Ishikawa (cell line): ENCODE data around the gene MIAT.
A peak's percentile ranks its signal among the peaks of the same experiment; 100 is the strongest.

Experiments
- CEBPB ChIP-seq: IDR thresholded peaks from 2 replicates; pipeline ENCODE4 v1.6.1; 2012
- CREB1 ChIP-seq: IDR thresholded peaks from 2 replicates; pipeline ENCODE4 v1.6.1; 2012; ENCODE audit warnings: low read depth
- EGR1 ChIP-seq: IDR thresholded peaks from 2 replicates; pipeline ENCODE4 v1.6.1; 2012
- EP300 ChIP-seq: IDR thresholded peaks from 2 replicates; pipeline ENCODE4 v1.6.1; 2012; ENCODE audit warnings: borderline replicate concordance
- FOXM1 ChIP-seq: IDR thresholded peaks from 2 replicates; pipeline ENCODE4 v1.6.1; 2012; ENCODE audit warnings: low read depth, borderline replicate concordance
- NFIC ChIP-seq: IDR thresholded peaks from 2 replicates; pipeline ENCODE4 v1.6.1; 2012
- RAD21 ChIP-seq: IDR thresholded peaks from 2 replicates; pipeline ENCODE4 v1.6.1; 2012; ENCODE audit warnings: low read depth
- REST ChIP-seq: IDR thresholded peaks from 2 replicates; pipeline ENCODE4 v1.6.1; 2012; ENCODE audit warnings: low read depth, mild to moderate bottlenecking
- TAF1 ChIP-seq: IDR thresholded peaks from 2 replicates; pipeline ENCODE4 v1.6.1; 2012; ENCODE audit warnings: low read depth, mild to moderate bottlenecking
- TCF12 ChIP-seq: IDR thresholded peaks from 2 replicates; pipeline ENCODE4 v1.6.1; 2012; ENCODE audit warnings: low read depth
- TEAD4 ChIP-seq: IDR thresholded peaks from 2 replicates; pipeline ENCODE4 v1.6.1; 2012
- YY1 ChIP-seq: IDR thresholded peaks from 2 replicates; pipeline ENCODE4 v1.6.1; 2012; ENCODE audit warnings: low read depth
- ZBTB7A ChIP-seq: IDR thresholded peaks from 2 replicates; pipeline ENCODE4 v1.6.1; 2012; ENCODE audit warnings: low read depth
- TF ChIP-seq, protein P1 (sequence below): IDR thresholded peaks from 2 replicates; pipeline ENCODE4 v1.6.1; 2012
- TF ChIP-seq, protein P2 (sequence below): IDR thresholded peaks from 2 replicates; pipeline ENCODE4 v1.6.1; 2012

The MIAT gene

GRCh38 chr22:26672060-26672471, 14.7 kb downstream of the MIAT start:
- TF ChIP-seq CEBPB = no peak
- no peak for TF ChIP-seq RAD21
- TF ChIP-seq EGR1 = no peak
- TF ChIP-seq, protein P1, sequence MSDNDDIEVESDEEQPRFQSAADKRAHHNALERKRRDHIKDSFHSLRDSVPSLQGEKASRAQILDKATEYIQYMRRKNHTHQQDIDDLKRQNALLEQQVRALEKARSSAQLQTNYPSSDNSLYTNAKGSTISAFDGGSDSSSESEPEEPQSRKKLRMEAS = no peak
- no peak for TF ChIP-seq TEAD4
- TF ChIP-seq TCF12 = no peak
- TF ChIP-seq, protein P2, sequence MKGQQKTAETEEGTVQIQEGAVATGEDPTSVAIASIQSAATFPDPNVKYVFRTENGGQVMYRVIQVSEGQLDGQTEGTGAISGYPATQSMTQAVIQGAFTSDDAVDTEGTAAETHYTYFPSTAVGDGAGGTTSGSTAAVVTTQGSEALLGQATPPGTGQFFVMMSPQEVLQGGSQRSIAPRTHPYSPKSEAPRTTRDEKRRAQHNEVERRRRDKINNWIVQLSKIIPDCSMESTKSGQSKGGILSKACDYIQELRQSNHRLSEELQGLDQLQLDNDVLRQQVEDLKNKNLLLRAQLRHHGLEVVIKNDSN = no peak
- TF ChIP-seq TAF1 = no peak
- TF ChIP-seq REST = no peak
- TF ChIP-seq CREB1 = no peak
- no peak for TF ChIP-seq EP300
- TF ChIP-seq ZBTB7A = no peak
- no peak for TF ChIP-seq FOXM1
- no peak for TF ChIP-seq YY1
- no peak for TF ChIP-seq NFIC

GRCh38 chr22:26672590-26673468, 15.4 kb downstream of the MIAT start:
- TF ChIP-seq RAD21 = no peak
- peak; percentile 17; the same call in 1 of the 2 replicates for TF ChIP-seq YY1
- TF ChIP-seq, protein P2 = peak; percentile 71

- no peak for TF ChIP-seq RAD21
- TF ChIP-seq EP300 = no peak
- TF ChIP-seq, protein P1 = no peak
- TF ChIP-seq REST = no peak
- no peak for TF ChIP-seq TEAD4
- no peak for TF ChIP-seq NFIC
Measured at GRCh38 chr22:26673486-26673885, 16.1 kb downstream of the MIAT start.

DNA sequence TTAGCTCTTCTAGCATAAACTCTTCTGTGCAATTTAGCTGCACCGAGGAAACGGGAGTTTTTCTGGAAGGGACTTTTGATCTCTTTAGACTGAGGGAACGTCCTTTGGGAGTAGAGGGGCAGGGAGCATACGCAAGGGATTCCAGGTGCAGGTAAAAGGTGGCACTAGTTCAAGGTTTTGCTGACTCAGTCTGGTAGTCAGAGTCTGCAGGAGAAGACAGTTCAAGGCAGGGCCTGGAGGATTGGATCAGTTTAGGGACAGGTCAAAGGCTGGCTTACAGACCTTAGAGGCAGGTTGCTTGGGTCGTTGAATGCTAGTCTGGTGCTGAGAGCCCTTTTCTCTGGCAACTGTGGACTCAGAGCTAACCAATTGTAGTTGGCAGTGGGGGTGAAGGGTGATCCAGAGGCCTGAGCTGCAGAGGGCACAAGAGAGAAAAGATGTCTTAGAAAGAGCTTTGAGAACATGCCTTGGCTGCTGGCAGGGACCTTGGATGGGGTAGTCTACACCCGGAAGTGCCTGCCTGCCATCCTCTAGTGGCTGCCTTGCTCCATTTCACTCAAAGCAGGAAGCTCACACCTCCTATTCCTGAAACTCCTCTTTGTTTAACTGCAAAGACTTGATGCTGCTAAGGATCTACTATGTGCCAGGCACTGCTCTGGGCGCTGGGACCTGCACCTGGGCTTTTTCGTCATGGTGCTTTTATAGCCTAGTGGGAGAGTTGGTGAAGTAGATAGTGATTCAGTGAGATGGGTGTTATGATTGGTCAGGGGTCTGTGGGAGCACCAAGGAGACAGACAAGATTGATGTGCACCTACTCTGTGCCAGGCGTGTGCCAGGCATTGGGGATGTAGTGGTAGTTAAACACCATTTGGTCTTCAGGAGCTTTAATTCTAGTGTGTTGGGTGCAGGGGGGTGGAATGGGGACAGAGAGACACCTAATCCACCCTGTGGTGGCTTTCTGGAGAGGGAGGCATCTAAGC, 17.1 kb downstream of the MIAT start:
- TF ChIP-seq TEAD4 (no peak), CREB1 (no peak), FOXM1 (no peak), ZBTB7A (no peak), EGR1 (no peak), EP300 (no peak), NFIC (no peak), TCF12 (no peak)

DNA sequence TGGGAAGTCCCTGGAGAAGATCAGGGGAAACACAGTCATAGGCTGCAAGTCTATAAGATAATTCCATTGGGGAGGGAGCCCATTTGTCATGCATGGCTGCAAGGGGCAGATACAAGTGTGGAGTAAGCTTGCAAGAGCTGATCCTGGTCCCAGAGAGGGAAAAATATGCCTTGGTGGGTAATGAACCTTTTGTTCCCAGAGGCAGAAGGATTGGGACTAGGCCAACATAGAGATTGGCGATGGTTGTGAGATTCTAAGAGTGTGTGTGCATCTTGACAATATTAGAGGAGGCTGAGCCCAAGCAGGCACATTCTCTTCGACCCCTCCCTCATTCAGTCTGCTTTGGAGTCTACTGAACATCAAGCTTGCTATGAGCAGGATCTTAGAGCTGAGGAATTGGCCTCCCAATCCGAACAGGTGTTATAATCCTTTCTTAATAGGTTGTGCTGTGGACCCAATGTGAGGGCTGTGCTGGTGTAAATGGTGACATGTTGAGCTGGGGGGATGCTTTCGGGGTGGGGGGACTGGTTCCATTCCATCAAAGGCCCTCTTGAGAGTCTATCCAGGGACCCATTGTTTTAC, 18.4 kb downstream of the MIAT start:
- TF ChIP-seq RAD21 = no peak
- no peak for TF ChIP-seq EP300
- no peak for TF ChIP-seq TCF12
- no peak for TF ChIP-seq CEBPB
- TF ChIP-seq FOXM1 = no peak
- TF ChIP-seq NFIC = no peak
- TF ChIP-seq, protein P2 = no peak
